ENCODE measurements around the gene GLS.

The GLS gene

GRCh38 chr2:191013932-191014652, 133.5 kb downstream of the GLS start, which contains the start of gene STAT1:
TSS of gene STAT1 (minus strand) at chr2:191014171. CDS start at chr2:191010003, 4,168 bp downstream.
- DNase-seq (ENCODE audit: low spot score), result peak; percentile 94

- DNase-seq (ENCODE audit: low spot score), result peak; percentile 36
These were observed 134.0 kb downstream of the GLS start for GRCh38 chr2:191014653-191015020.

All from kidney tubule cell (primary cell).